22Rv1 (cell line): ENCODE measurements around the gene CPNE4.

ENCODE experiments used
- ZFX ChIP-seq: fragments of 450-650 bp; IDR thresholded peaks from 2 replicates; pipeline ENCODE4 v1.6.1; 2017; ENCODE audit warnings: antibody characterized with exemption, borderline replicate concordance
- TF ChIP-seq, protein P1 (sequence below): fragments of 450-650 bp; IDR thresholded peaks from 2 replicates; pipeline ENCODE4 v1.5.1; 2017; ENCODE audit warnings: mild to moderate bottlenecking

DNA sequence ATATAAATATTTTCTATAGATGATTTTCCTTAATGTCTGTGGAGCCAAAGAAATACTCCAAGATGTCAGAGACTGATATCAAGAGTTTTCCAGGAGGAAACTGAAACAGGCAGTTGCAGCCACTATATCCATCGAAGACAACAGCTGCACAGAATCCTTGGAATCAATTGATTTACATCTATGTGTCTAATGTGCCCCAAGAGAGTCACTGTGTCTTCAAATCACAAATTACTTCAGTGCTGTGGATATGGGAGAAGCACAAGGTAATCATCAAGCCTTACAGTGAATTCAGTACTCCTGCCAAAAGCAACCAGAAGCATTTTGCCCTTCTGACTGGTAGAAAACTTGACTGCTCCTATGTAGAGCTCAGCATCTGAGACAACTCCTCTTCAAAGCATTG is 51.1 kb downstream of the CPNE4 start:
- TF ChIP-seq, protein P1, sequence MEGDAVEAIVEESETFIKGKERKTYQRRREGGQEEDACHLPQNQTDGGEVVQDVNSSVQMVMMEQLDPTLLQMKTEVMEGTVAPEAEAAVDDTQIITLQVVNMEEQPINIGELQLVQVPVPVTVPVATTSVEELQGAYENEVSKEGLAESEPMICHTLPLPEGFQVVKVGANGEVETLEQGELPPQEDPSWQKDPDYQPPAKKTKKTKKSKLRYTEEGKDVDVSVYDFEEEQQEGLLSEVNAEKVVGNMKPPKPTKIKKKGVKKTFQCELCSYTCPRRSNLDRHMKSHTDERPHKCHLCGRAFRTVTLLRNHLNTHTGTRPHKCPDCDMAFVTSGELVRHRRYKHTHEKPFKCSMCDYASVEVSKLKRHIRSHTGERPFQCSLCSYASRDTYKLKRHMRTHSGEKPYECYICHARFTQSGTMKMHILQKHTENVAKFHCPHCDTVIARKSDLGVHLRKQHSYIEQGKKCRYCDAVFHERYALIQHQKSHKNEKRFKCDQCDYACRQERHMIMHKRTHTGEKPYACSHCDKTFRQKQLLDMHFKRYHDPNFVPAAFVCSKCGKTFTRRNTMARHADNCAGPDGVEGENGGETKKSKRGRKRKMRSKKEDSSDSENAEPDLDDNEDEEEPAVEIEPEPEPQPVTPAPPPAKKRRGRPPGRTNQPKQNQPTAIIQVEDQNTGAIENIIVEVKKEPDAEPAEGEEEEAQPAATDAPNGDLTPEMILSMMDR = no peak
- TF ChIP-seq ZFX = no peak
